Spleen (tissue), 11 donors: Measurements from ENCODE around the gene CYP2B6. TPM values are rescaled to one million over a fixed set of nuclear protein-coding genes. Genes with fewer than 3 reads are reported as not detected.

Experiments
- DNase-seq: peaks from one replicate; pipeline ENCODE4 v3.0.0-alpha.2; 2020
- H3K27ac ChIP-seq, 8 donors: fragments of 200-600 bp; sonication (generic) in 7 of 8; 1 replicate in 4 of 8; 2 replicates in 4 of 8; pipeline versions ENCODE4 v1.5.0 to v1.8.0; 2016 to 2021; ENCODE audit warnings: inconsistent platforms in 4 of 8, mild to moderate bottlenecking in 4 of 8, moderate library complexity in 1 of 8
- H3K27me3 ChIP-seq, 7 donors: fragments of 200-600 bp; sonication (generic) in 6 of 7; replicated peaks in 1 of 7; 1 replicate in 4 of 7; 2 replicates in 3 of 7; pipeline versions ENCODE4 v1.5.0 to v1.8.0; 2016 to 2021; ENCODE audit warnings: inconsistent platforms in 3 of 7, mild to moderate bottlenecking in 1 of 7
- H3K36me3 ChIP-seq, 6 donors: fragments of 200-600 bp; sonication (generic) in 5 of 6; 1 replicate in 4 of 6; 2 replicates in 2 of 6; pipeline versions ENCODE4 v1.5.0 to v1.8.0; 2016 to 2021; ENCODE audit warnings: inconsistent platforms in 2 of 6
- H3K4me1 ChIP-seq, 6 donors: fragments of 200-600 bp; sonication (generic) in 5 of 6; 1 replicate in 3 of 6; 2 replicates in 3 of 6; pipeline versions ENCODE4 v1.5.0 to v1.8.0; 2016 to 2021; ENCODE audit warnings: inconsistent platforms in 3 of 6
- H3K4me3 ChIP-seq, 8 donors: fragments of 200-600 bp; sonication (generic) in 7 of 8; 1 replicate in 4 of 8; 2 replicates in 4 of 8; pipeline versions ENCODE4 v1.5.0 to v1.8.0; 2016 to 2021; ENCODE audit warnings: inconsistent platforms in 4 of 8, mild to moderate bottlenecking in 4 of 8, moderate library complexity in 2 of 8
- H3K9me3 ChIP-seq, 8 donors: fragments of 200-600 bp; sonication (generic) in 7 of 8; 1 replicate in 4 of 8; 2 replicates in 4 of 8; pipeline versions ENCODE4 v1.5.0 to v1.8.0; 2016 to 2021; ENCODE audit warnings: inconsistent platforms in 4 of 8
- CTCF ChIP-seq, 11 experiments: fragments of 200-600 bp in 7 of 11; fragments of 450-650 bp in 4 of 11; sonication (generic) in 4 of 11; IDR thresholded peaks in 8 of 11; conservative IDR thresholded peaks in 3 of 11; 1 replicate in 7 of 11; 2 replicates in 4 of 11; pipeline versions ENCODE4 v1.4.0 to v1.8.0; 2016 to 2021; ENCODE audit warnings: antibody characterized with exemption in 11 of 11, inconsistent platforms in 4 of 11, mild to moderate bottlenecking in 1 of 11
- POLR2A ChIP-seq, 3 donors: fragments of 450-650 bp; IDR thresholded peaks; one replicate each; pipeline ENCODE4 v1.5.1; 2017; ENCODE audit warnings: antibody characterized with exemption in 3 of 3, mild to moderate bottlenecking in 1 of 3
- POLR2AphosphoS5 ChIP-seq, 3 donors: sonication (generic); formaldehyde crosslinking; IDR thresholded peaks; one replicate each; pipeline ENCODE4 v1.5.1; 2017; ENCODE audit warnings: antibody characterized with exemption in 3 of 3
- WGBS, 5 donors: extraction: QIAGEN DNeasy Blood & Tissue Kit in 3 of 5; methylation state at CpG; one replicate each; pipeline versions ENCODE4 v1.1.5 to v1.1.7; 2013 to 2018; 5-methylcytosine and 5-hydroxymethylcytosine counted together
- intact Hi-C: fragments of 100-400 bp; cut with DNase I; formaldehyde crosslinking; loops from one replicate; pipeline ENCODE4 v1.15.0; 2023; ENCODE audit warnings: low total_unique reads
- polyA plus RNA-seq, 3 donors: library from polyadenylated mRNA; stranded (reverse); fragments of 200-250 nt; gene quantifications; one replicate each; pipeline ENCODE4 v1.2.1, GENCODE V29; 2013
- total RNA-seq, 7 donors: library from RNA; depleted of rRNA in 3 of 7; stranded (reverse); fragments of >200 nt in 3 of 7; fragmentation: NEBNext Ultra II Directional in 4 of 7; extraction: Animal tissue kit (Norgen Biotek cat#: 25700) in 4 of 7; gene quantifications; one replicate each; pipeline versions ENCODE4 v1.1.0 to v1.2.1, GENCODE V29; 2016 to 2021
- donor health status: healthy with polysubstance abuse.
- donor health status: DM: no; HTN: no; CAD: no; lungs with moderate emphysema.
- donor health status: DM: no; HTN: no; CAD: no.
- donor health status: Bipolar disorder and iron deficiency.
- donor health status: healthy.
- donor health status: DM: no; HTN: no; CAD: no.
- donor health status: DM: yes; HTN: yes; CAD: no.

Gene CYP2B6
- total and polyA plus RNA-seq, 10 donors = not detected

GRCh38 chr19:40947573-40947972, 43.5 kb upstream of the CYP2B6 start:
- DNase-seq = no peak
- Histone ChIP-seq H3K36me3 (no peaks in the 10 kb centered on the region), H3K9me3 (peaks cover 0 to 19% (median 14%) of the 10 kb centered on the region in 8 donors), H3K27me3 (peaks cover 0 to 17% (median 0%) of the 10 kb centered on the region in 7 donors), H3K27ac (no peak overlapping the region), H3K4me3 (no peak overlapping the region), H3K4me1 (no peaks in the 10 kb centered on the region)
- intact Hi-C loops = no loop called here
- 55 to 66% (median 62%) methylated on average over 1 to 2 of the region's 2 CpGs for WGBS, 5 donors
- TF ChIP-seq POLR2AphosphoS5 (IDR thresholded peaks at IDR 0.05) = no peak

- Histone ChIP-seq H3K9me3 (peaks cover 0 to 30% (median 26%) of the 10 kb centered on the region in 8 donors), H3K36me3 (no peaks in the 10 kb centered on the region), H3K27me3 (peaks cover 0 to 17% (median 0%) of the 10 kb centered on the region in 7 donors), H3K4me3 (no peak overlapping the region), H3K4me1 (no peaks in the 10 kb centered on the region), H3K27ac (no peak overlapping the region)
- WGBS, 5 donors = 79 to 85% (median 81%) methylated on average over 18 of the region's 18 CpGs
- intact Hi-C loops = no loop called here
- no peak for TF ChIP-seq POLR2A (IDR thresholded peaks at IDR 0.05)
- TF ChIP-seq CTCF (IDR thresholded peaks at IDR 0.05 in 8 of 11, conservative IDR thresholded peaks at IDR 0.05 in 3 of 11) = no peak
- TF ChIP-seq POLR2AphosphoS5 (IDR thresholded peaks at IDR 0.05) = no peak
- DNase-seq = no peak
Observed at GRCh38 chr19:40948580-40949299, 42.3 kb upstream of the CYP2B6 start.

- H3K9me3 ChIP-seq = peaks cover 6 to 81% (median 64%) of the 10 kb centered on the region in 8 donors
- H3K27ac ChIP-seq = no peak overlapping the region
- 83 to 92% (median 88%) methylated on average over 10 of the region's 10 CpGs for WGBS, 5 donors
- no peak overlapping the region for H3K4me3 ChIP-seq
- intact Hi-C loops = no loop called here
- peaks cover 0 to 19% (median 0%) of the 10 kb centered on the region in 7 donors for H3K27me3 ChIP-seq
- no peaks in the 10 kb centered on the region for H3K4me1 ChIP-seq
- DNase-seq = no peak
- no peak for TF ChIP-seq POLR2AphosphoS5 (IDR thresholded peaks at IDR 0.05)
- no peak for TF ChIP-seq POLR2A (IDR thresholded peaks at IDR 0.05)
- no peak for TF ChIP-seq CTCF (IDR thresholded peaks at IDR 0.05 in 8 of 11, conservative IDR thresholded peaks at IDR 0.05 in 3 of 11)
- no peaks in the 10 kb centered on the region for H3K36me3 ChIP-seq
Observed at GRCh38 chr19:40954573-40954972, 36.5 kb upstream of the CYP2B6 start.

GRCh38 chr19:40959338-40959737, 31.7 kb upstream of the CYP2B6 start:
- peaks cover 0 to 43% (median 0%) of the 10 kb centered on the region in 7 donors for H3K27me3 ChIP-seq
- 84 to 95% (median 89%) methylated on average over 1 of the region's 1 CpG for WGBS, 5 donors
- H3K36me3 ChIP-seq = no peaks in the 10 kb centered on the region
- intact Hi-C loops = no loop called here
- no peak overlapping the region for H3K4me3 ChIP-seq
- H3K27ac ChIP-seq = no peak overlapping the region
- H3K4me1 ChIP-seq = no peaks in the 10 kb centered on the region
- peaks cover 2 to 47% (median 29%) of the 10 kb centered on the region in 8 donors for H3K9me3 ChIP-seq
- no peak for DNase-seq
- TF ChIP-seq CTCF (IDR thresholded peaks at IDR 0.05 in 8 of 11, conservative IDR thresholded peaks at IDR 0.05 in 3 of 11) = no peak
- TF ChIP-seq POLR2AphosphoS5 (IDR thresholded peaks at IDR 0.05) = no peak
- no peak for TF ChIP-seq POLR2A (IDR thresholded peaks at IDR 0.05)
